Heart right ventricle (tissue), 16 donors: ENCODE measurements around the gene TIMM44. TPM values are rescaled to one million over a fixed set of nuclear protein-coding genes. Genes with fewer than 3 reads are reported as not detected.

Experiments
- ATAC-seq, 8 donors: fragments of 200-7000 bp; cut with Tn5 transposase; one replicate each; pipeline ENCODE4 v1.9.1; 2020; ENCODE audit warnings: mild to moderate bottlenecking in 8 of 8, moderate library complexity in 8 of 8, moderate number of reproducible peaks in 1 of 8
- DNase-seq, 2 donors: peaks; one replicate each; pipeline ENCODE4 v3.0.0-alpha.2; 2020
- H3K27ac ChIP-seq, 10 donors: fragments of 200-600 bp; sonication (generic) in 2 of 10; one replicate each; pipeline versions ENCODE4 v1.5.0 to v1.8.0; 2020 to 2022; ENCODE audit warnings: mild to moderate bottlenecking in 3 of 10
- H3K27me3 ChIP-seq, 7 donors: fragments of 200-600 bp; one replicate each; pipeline ENCODE4 v1.8.0; 2021 to 2022; ENCODE audit warnings: mild to moderate bottlenecking in 2 of 7
- H3K36me3 ChIP-seq, 9 donors: fragments of 200-600 bp; sonication (generic) in 1 of 9; one replicate each; pipeline versions ENCODE4 v1.5.0 to v1.8.0; 2020 to 2022; ENCODE audit warnings: mild to moderate bottlenecking in 2 of 9
- H3K4me1 ChIP-seq, 9 donors: fragments of 200-600 bp; sonication (generic) in 1 of 9; one replicate each; pipeline versions ENCODE4 v1.5.0 to v1.8.0; 2020 to 2022; ENCODE audit warnings: mild to moderate bottlenecking in 4 of 9
- H3K4me3 ChIP-seq, 10 donors: fragments of 200-600 bp; sonication (generic) in 2 of 10; one replicate each; pipeline versions ENCODE4 v1.5.0 to v1.8.0; 2020 to 2022; ENCODE audit warnings: mild to moderate bottlenecking in 7 of 10, moderate library complexity in 2 of 10
- H3K9me3 ChIP-seq, 11 donors: fragments of 200-600 bp in 10 of 11; sonication (generic) in 2 of 11; one replicate each; pipeline versions ENCODE4 v1.5.0 to v1.8.0; 2013 to 2022; ENCODE audit warnings: mild to moderate bottlenecking in 2 of 11, control low read depth in 1 of 11, moderate library complexity in 1 of 11
- WGBS, 2 donors: extraction: QIAGEN DNeasy Blood & Tissue Kit; methylation state at CpG; one replicate each; pipeline ENCODE4 v1.1.7; 2013; ENCODE audit warnings: inconsistent platforms in 1 of 2; 5-methylcytosine and 5-hydroxymethylcytosine counted together
- intact Hi-C, 10 donors: fragments of 100-400 bp; cut with DNase I; formaldehyde crosslinking; loops; one replicate each; pipeline versions ENCODE4 v1.11.1 to v1.14.2; 2022
- polyA plus RNA-seq, 2 donors: library from polyadenylated mRNA; stranded (reverse); fragments of 200-250 nt; gene quantifications; one replicate each; pipeline ENCODE4 v1.2.3, GENCODE V29; 2013
- total RNA-seq, 10 donors: library from RNA; stranded (reverse); fragmentation: NEBNext Ultra II Directional in 3 of 10; extraction: Animal tissue kit (Norgen Biotek cat#: 25700) in 3 of 10; gene quantifications; one replicate each; pipeline versions ENCODE4 v1.2.1 to v1.2.4, GENCODE V29; 2021 to 2023
- TF ChIP-seq, protein P1 (sequence below), 9 donors: fragments of 200-600 bp; sonication (generic) in 2 of 9; IDR thresholded peaks; one replicate each; pipeline versions ENCODE4 v1.5.0 to v1.8.0; 2021 to 2022; ENCODE audit warnings: antibody characterized with exemption in 9 of 9, mild to moderate bottlenecking in 5 of 9, moderate library complexity in 1 of 9
- donor health status: Arrhythmogenic right ventricular cardiomyopathy.
- donor health status: ischemic (EF 13 %, LVEDD 7.1; RV severe dilation, severe dysfunction).
- donor health status: healthy with polysubstance abuse.
- donor health status: DM: no; HTN: yes; CAD: no.
- donor health status: DM: no; HTN: no; CAD: no.
- donor health status: ischemic (EF 25% LVEDD 6.9; RV normal size, moderate dysfunction).
- donor health status: ischemic (EF 25% LVEDD 5.7; RV mildly dilated, moderate dysfunction).
- donor health status: healthy.
- donor health status: DM: yes; HTN: yes; CAD: no.
- donor health status: Ischemic cardiomyopathy.
- donor health status: ischemic (EF 35%, LVEDD 5.7; RV mildly dilated, moderate dysfunction).
- donor health status: nonischemic (EF 11% LVEDD 7.7; RV severe dilation, severe dysfunction).
- donor health status: DM: yes; HTN: yes; CAD: no.
- donor health status: PGD.
- donor health status: ischemic (EF 29% LVEDD 5.4; RV normal size, mild dysfunction).
- donor health status: nonischemic (EF 23%, LVEDD 6.1; RV moderate dilation, normal function).

TIMM44 gene
- total and polyA plus RNA-seq, 12 donors: 54.9 to 188 (median 73.1) TPM

DNA sequence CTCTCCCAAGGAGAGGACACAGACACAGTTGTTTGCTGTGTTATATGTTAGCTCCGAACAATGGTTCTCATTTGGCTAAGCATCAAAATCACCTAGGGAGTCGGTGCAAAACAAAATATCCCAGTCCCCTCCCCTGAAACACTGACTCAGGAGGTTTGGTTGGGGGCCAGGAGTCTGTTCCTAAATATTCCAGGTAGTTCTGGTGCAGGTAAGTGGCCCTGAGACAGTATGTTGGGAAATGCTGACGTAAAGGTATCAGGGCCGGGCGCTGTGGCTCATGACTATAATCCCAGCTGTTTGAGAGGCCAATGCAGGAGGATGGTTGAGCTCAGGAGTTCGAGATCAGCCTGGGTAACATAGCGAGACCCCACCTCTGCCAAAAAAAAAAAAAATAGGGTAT lies 42.1 kb downstream of the TIMM44 start:
- Histone ChIP-seq H3K36me3 (peaks cover 0 to 11% (median 0%) of the 10 kb centered on the region in 9 donors), H3K27ac (no peak overlapping the region), H3K27me3 (peaks cover 0 to 5% (median 0%) of the 10 kb centered on the region in 7 donors), H3K9me3 (no peaks in the 10 kb centered on the region), H3K4me3 (no peak overlapping the region), H3K4me1 (peaks cover 14 to 32% (median 25%) of the 10 kb centered on the region in 9 donors)
- TF ChIP-seq, protein P1, sequence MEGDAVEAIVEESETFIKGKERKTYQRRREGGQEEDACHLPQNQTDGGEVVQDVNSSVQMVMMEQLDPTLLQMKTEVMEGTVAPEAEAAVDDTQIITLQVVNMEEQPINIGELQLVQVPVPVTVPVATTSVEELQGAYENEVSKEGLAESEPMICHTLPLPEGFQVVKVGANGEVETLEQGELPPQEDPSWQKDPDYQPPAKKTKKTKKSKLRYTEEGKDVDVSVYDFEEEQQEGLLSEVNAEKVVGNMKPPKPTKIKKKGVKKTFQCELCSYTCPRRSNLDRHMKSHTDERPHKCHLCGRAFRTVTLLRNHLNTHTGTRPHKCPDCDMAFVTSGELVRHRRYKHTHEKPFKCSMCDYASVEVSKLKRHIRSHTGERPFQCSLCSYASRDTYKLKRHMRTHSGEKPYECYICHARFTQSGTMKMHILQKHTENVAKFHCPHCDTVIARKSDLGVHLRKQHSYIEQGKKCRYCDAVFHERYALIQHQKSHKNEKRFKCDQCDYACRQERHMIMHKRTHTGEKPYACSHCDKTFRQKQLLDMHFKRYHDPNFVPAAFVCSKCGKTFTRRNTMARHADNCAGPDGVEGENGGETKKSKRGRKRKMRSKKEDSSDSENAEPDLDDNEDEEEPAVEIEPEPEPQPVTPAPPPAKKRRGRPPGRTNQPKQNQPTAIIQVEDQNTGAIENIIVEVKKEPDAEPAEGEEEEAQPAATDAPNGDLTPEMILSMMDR (IDR thresholded peaks at IDR 0.05): no peak
- WGBS, 2 donors: 91 to 94% methylated on average over 7 of the region's 7 CpGs
- intact Hi-C loops: loop anchor here in 1 of 10 donors (5.0 kb wide), 1 partner anchor 49 kb away; no protein-coding TSS in a partner anchor
- DNase-seq: no peak
- ATAC-seq: no peak

DNA sequence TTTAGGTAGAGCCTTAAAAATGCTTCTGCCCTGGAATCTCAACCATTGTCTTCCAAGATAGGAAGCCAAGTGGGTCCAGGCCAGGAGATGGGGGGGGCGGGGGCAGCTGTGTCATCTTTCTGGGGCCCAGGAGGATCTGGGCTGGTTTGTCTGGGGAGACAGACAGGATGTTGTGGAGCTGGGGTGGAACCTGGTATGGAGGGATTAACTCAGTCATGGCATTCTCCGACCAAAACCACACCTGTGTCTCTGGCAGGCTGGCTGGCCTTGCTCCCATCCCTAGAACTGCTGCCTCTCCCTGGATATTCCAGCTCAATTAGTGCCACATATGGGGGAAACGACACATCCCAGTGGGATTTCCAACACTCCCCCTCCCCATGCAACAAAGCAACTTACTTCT lies 42.5 kb downstream of the TIMM44 start:
- WGBS, 2 donors: 77 to 79% methylated on average over 3 of the region's 3 CpGs
- peaks cover 0 to 5% (median 0%) of the 10 kb centered on the region in 7 donors for H3K27me3 ChIP-seq
- no peak overlapping the region for H3K4me3 ChIP-seq
- no peak overlapping the region for H3K27ac ChIP-seq
- H3K9me3 ChIP-seq: no peaks in the 10 kb centered on the region
- H3K36me3 ChIP-seq: peaks cover 0 to 7% (median 0%) of the 10 kb centered on the region in 9 donors
- DNase-seq: no peak
- no peak for ATAC-seq
- TF ChIP-seq, protein P1 (IDR thresholded peaks at IDR 0.05): no peak
- intact Hi-C loops: loop anchor here in 1 of 10 donors (5.0 kb wide), 1 partner anchor 49 kb away; no protein-coding TSS in a partner anchor
- peaks cover 14 to 28% (median 24%) of the 10 kb centered on the region in 9 donors for H3K4me1 ChIP-seq

DNA sequence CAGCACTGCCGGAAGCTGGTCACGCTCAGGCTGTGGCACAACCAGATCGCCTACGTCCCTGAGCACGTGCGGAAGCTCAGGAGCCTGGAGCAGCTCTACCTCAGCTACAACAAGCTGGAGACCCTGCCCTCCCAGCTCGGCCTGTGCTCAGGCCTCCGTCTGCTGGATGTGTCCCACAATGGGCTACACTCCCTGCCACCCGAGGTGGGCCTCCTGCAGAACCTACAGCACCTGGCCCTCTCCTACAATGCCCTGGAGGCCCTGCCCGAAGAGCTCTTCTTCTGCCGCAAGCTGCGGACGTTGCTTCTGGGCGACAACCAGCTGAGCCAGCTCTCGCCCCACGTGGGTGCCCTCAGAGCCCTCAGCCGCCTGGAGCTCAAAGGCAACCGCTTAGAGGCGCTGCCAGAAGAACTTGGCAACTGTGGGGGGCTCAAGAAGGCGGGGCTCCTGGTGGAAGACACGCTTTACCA lies 43.0 kb downstream of the TIMM44 start:
- peaks cover 0 to 5% (median 0%) of the 10 kb centered on the region in 7 donors for H3K27me3 ChIP-seq
- ATAC-seq: no peak
- TF ChIP-seq, protein P1 (IDR thresholded peaks at IDR 0.05): no peak
- intact Hi-C loops: loop anchor here in 1 of 10 donors (5.0 kb wide), 1 partner anchor 48 kb away; no protein-coding TSS in a partner anchor
- no peaks in the 10 kb centered on the region for H3K9me3 ChIP-seq
- H3K36me3 ChIP-seq: peaks cover 0 to 2% (median 0%) of the 10 kb centered on the region in 9 donors
- no peak overlapping the region for H3K27ac ChIP-seq
- H3K4me1 ChIP-seq: peaks cover 13 to 23% (median 20%) of the 10 kb centered on the region in 9 donors
- DNase-seq: no peak
- 81 to 91% methylated on average over 21 of the region's 21 CpGs for WGBS, 2 donors
- no peak overlapping the region for H3K4me3 ChIP-seq

DNA sequence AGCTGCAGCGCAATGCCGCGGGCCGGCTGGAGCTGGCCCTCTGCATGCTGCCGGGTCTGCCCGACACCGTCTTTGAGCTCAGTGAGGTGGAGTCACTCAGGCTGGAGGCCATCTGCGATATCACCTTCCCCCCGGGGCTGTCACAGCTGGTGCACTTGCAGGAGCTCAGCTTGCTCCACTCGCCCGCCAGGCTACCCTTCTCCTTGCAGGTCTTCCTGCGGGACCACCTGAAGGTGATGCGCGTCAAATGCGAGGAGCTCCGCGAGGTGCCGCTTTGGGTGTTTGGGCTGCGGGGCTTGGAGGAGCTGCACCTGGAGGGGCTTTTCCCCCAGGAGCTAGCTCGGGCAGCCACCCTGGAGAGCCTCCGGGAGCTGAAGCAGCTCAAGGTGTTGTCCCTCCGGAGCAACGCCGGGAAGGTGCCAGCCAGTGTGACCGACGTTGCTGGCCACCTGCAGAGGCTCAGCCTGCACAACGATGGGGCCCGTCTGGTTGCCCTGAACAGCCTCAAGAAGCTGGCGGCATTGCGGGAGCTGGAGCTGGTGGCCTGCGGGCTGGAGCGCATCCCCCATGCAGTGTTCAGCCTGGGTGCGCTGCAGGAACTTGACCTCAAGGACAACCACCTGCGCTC lies 43.6 kb downstream of the TIMM44 start:
- 84 to 87% methylated on average over 34 of the region's 34 CpGs for WGBS, 2 donors
- H3K9me3 ChIP-seq: no peaks in the 10 kb centered on the region
- intact Hi-C loops: loop anchor here in 1 of 10 donors (5.0 kb wide), 1 partner anchor 48 kb away; no protein-coding TSS in a partner anchor
- TF ChIP-seq, protein P1 (IDR thresholded peaks at IDR 0.05): no peak
- no peak for ATAC-seq
- no peak overlapping the region for H3K27ac ChIP-seq
- no peak overlapping the region for H3K4me3 ChIP-seq
- peaks cover 8 to 18% (median 15%) of the 10 kb centered on the region in 9 donors for H3K4me1 ChIP-seq
- DNase-seq: no peak
- no peaks in the 10 kb centered on the region for H3K36me3 ChIP-seq
- peaks cover 0 to 8% (median 4%) of the 10 kb centered on the region in 7 donors for H3K27me3 ChIP-seq
